ENCODE results near the gene PLXNB2.
"Not testable (repeated sequence)": the region's sequence is repeated elsewhere in the genome, so short reads cannot be mapped to it uniquely, and the experiment has no call there.

Gene PLXNB2, protein sequence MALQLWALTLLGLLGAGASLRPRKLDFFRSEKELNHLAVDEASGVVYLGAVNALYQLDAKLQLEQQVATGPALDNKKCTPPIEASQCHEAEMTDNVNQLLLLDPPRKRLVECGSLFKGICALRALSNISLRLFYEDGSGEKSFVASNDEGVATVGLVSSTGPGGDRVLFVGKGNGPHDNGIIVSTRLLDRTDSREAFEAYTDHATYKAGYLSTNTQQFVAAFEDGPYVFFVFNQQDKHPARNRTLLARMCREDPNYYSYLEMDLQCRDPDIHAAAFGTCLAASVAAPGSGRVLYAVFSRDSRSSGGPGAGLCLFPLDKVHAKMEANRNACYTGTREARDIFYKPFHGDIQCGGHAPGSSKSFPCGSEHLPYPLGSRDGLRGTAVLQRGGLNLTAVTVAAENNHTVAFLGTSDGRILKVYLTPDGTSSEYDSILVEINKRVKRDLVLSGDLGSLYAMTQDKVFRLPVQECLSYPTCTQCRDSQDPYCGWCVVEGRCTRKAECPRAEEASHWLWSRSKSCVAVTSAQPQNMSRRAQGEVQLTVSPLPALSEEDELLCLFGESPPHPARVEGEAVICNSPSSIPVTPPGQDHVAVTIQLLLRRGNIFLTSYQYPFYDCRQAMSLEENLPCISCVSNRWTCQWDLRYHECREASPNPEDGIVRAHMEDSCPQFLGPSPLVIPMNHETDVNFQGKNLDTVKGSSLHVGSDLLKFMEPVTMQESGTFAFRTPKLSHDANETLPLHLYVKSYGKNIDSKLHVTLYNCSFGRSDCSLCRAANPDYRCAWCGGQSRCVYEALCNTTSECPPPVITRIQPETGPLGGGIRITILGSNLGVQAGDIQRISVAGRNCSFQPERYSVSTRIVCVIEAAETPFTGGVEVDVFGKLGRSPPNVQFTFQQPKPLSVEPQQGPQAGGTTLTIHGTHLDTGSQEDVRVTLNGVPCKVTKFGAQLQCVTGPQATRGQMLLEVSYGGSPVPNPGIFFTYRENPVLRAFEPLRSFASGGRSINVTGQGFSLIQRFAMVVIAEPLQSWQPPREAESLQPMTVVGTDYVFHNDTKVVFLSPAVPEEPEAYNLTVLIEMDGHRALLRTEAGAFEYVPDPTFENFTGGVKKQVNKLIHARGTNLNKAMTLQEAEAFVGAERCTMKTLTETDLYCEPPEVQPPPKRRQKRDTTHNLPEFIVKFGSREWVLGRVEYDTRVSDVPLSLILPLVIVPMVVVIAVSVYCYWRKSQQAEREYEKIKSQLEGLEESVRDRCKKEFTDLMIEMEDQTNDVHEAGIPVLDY (N-terminal part only)

DNA sequence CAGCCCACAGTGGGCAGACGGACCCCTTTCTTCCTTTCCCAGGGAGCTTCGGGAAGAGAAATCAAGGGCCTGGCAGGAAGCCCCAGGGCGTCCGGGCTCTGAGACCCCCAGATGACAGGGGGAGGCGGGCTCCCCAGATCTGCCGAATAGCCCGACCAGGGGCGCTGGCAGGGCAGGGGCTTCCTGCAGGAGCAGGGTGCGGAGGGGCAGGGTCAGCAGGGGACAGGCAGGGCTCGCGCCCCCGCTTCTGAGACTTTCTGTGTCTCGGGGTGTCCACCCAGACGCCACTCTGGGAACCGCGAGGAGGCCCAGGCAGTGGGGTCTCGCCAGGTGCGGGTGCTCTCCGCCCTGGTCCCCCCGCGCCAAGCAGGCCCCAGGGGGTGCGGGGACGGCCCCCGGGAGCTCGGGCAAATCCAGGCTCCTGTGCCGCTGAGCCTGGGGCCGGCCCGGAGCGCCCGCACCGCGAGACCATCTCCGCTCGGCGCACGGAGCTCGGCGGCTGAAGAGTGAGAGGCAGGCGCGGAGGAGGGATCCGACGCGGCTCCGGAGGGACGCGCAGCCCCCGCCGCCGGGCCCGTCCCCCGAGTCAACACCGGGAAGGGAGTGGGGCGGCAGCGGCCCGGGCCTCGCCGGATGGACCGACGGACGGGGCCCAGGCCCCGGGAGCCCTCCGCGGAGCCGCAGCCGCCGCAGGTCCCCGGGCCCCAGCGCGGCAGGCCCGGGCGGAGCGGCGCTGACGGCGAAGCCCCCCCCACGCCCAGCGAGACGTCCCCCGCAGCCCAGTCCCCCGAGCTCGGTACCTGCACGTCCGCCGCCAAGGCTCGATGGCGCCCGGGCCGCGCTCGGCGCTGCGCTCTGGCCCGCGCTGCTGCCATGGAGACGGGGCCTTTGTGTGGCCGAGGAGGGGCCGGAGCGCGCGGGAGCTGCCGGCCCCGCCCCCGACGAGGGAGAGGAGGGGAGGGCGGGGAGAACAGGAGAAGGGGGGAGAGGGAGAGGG is at the start of gene PLXNB2:
Gene PLXNB2 (minus strand): TSS at position 894 of the 997 bp plus-strand sequence. CDS start 17,062 bp downstream, outside the sequence.
- DNase-seq (ENCODE audit: low read depth in 3 of 3) = no peak

DNA sequence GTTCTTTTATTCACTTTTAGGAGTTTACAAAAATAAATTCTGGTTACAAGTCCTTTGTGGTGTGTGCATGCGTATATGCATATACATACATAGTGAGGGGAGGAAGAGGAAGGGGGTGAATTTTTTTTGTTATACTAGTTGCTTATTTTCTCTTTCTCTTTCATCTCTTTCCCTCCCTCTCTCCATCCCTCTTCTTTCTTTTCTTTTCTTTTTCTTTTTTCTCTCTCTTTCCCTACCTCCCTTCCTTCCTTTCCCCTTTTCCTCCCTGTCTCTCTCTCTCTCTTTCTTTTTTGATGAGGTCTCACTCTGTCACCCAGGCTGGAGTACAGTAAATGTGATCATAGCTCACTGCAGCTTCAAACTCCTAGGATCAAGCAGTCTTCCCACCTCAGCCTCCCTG is 49.8 kb upstream of the PLXNB2 start:
- no peak for DNase-seq (ENCODE audit: low read depth in 3 of 3)

DNA sequence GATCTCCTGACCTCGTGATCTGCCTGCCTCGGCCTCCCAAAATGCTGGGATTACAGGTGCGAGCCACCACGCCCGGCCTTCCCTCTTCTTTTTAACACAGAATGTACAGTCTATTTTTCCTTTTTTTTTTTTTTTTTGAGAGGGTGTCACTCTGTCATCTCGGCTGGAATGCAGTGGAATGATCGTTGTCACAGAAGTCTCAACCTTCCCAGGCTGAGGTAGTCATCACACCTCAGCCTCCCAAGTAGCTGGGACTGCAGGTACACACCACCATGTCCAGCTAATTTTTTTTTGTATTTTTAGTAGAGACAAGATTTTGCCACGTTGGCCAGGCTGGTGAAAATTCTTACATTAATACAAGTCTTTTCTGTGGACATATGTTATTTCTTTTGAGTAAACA is 48.7 kb upstream of the PLXNB2 start:
- DNase-seq (ENCODE audit: low read depth in 3 of 3) = no peak

DNA sequence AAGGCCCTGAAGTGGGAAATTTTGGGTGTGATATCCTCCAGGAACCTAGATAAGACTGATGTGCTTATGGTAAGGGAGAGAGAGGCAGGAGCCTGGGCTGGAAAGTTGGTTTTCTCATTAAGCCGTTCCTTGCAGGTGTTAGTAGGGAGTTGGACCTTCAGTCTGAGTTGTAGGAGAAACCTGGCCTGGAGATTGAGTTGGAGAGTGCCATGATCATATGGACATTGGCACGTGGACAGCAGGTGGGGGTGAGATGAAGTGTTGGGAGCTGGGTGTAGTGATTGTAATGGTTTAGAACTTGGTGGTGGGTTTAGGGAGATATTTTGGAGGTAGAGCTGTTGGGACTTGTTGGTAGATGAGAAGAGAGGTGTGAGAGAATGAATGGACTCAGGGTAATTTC is 40.6 kb upstream of the PLXNB2 start:
- DNase-seq (ENCODE audit: low read depth in 3 of 3) = no peak

DNA sequence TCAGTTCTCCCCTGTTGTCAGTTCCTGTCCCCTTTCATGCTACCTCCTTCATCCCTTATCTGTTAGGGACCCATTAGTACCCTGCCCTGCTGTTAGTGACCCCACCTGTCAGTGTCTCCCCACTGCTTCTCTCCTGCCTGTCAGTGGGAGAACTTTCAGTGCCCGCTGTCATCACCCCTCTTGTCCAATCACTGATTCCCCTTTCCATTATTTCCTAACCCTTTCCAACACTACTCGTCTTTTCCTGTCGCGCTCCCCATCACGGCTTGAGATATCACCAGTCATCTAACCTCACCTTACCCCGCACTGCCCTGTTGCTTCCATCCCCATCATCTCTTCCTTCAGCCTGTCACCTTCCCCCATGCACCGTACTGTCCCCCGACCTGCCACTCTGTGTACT is 39.7 kb upstream of the PLXNB2 start:
- DNase-seq (ENCODE audit: low read depth in 3 of 3) = no peak

DNA sequence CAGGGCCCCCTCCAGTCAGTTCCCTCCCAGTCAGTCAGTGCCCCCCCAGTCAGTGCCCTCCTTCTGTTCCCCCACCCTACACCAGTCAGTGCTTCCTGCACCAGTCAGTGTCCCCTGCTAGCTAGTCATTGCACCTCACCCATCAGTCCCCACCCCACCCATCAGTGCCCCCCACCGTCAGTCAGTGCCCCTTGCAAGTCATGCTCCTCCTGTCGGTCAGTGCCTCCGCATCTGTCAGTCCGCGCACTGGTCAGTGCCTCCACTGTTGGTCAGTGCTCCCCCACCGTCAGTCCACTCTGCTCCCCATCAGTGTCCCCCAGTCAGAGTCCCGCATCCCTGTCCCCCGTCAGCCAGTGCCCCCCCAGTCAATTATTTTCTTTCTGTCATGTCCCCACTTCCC is 39.0 kb upstream of the PLXNB2 start:
- no peak for DNase-seq (ENCODE audit: low read depth in 3 of 3)

DNA sequence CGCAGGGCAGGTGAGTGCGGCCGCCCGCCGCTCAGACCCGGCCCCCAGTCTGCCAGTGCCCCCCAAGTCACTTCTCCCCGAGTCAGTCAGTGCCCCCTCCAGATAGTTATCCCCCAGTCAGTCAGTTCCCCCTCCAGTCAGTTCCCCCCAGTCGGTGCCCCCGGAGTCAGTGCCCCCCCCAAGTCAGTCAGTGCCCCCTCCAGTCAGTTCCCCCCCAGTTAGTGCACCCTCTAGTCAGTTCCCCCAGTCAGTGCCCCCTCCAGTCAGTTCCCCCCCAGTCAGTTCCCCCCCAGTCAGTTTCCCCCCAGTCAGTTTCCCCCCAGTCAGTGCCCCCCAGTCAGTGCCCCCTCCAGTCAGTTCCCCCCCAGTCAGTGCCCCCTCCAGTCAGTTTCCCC is 36.1 kb upstream of the PLXNB2 start:
- no peak for DNase-seq (ENCODE audit: low read depth in 3 of 3)

DNA sequence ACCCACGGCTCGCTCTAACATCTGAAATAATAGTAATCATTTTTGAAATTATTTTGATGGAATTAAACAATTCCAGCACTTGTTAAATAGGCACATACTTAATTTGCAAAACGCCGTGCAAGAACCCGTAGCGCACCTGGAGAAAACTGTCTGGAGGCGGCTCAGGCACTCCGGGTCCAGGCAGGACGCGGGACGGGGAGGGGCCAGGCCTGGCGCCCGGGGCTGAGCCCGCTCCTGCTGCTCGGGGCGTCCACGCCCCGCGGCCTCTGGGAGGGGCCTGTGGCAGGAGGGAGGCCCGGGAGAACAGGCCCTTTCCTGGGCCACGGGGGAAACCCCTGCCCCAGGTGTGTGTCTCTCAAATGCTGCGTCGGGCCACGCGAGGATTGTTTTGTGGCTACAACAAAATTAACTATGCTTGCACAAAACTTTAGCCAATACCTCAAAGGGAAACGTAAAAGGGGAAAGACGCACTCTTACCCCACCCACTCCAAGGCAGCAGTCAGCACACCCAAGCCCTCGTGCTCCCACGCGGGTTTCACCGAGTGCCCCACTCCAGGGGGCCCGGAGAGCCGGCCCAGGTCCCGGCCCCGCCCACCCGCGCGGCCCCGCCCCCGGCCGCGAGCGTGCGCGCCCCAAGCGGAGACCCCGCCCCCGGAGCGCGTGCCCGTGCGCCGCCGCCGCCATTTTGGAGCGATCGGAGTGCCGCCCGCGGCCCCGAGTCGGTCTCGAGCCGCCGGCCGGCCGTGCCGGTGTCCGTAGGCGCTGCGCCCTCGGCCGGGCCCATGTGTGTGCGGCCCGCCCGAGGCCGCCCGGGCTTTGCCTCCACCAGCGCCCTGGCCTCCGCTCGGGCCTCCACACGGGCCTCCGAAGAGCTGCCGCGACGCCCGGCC is 35.5 kb upstream of the PLXNB2 start, which contains the start of gene PPP6R2:
Gene PPP6R2 (plus strand): TSS at position 677 of the 890 bp plus-strand sequence. CDS start 50,582 bp downstream, outside the sequence.
- DNase-seq (ENCODE audit: low read depth in 3 of 3) = peak; percentile 71 to 91 (median 83)

DNA sequence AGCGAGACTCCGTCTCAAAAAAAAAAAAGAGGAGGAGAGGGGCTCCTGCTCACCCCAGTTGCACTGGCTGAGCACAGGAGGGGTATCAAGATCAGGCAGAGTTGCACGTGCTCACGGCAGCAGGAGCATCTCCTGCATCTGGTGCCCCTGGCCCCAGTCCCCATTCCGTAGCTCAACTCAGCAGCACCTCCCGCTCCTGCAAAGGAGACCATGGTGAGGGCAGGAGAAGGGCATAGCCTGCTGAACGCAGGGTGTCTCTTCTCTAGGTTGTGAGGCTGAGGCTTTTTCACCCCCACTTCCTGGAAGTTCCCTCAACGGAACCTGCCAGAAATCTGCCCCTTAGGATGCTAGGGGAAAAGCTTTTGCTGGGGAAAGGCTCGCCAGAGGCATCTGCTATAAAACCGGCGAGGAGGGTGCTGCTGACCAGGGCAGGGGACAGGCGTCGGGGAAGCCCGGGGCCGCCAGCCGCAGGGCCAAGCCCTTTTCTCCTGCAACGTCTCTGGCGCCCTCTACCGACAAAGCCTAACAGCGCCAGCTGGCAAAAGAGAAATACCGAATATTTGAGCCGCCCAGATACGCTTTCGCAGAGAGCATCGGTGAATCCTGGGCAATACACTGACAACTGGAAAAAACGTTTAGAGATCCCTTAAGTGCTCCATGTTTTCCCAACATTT is 34.7 kb upstream of the PLXNB2 start:
- peak; percentile 77 to 96 (median 85) for DNase-seq (ENCODE audit: low read depth in 3 of 3)

DNA sequence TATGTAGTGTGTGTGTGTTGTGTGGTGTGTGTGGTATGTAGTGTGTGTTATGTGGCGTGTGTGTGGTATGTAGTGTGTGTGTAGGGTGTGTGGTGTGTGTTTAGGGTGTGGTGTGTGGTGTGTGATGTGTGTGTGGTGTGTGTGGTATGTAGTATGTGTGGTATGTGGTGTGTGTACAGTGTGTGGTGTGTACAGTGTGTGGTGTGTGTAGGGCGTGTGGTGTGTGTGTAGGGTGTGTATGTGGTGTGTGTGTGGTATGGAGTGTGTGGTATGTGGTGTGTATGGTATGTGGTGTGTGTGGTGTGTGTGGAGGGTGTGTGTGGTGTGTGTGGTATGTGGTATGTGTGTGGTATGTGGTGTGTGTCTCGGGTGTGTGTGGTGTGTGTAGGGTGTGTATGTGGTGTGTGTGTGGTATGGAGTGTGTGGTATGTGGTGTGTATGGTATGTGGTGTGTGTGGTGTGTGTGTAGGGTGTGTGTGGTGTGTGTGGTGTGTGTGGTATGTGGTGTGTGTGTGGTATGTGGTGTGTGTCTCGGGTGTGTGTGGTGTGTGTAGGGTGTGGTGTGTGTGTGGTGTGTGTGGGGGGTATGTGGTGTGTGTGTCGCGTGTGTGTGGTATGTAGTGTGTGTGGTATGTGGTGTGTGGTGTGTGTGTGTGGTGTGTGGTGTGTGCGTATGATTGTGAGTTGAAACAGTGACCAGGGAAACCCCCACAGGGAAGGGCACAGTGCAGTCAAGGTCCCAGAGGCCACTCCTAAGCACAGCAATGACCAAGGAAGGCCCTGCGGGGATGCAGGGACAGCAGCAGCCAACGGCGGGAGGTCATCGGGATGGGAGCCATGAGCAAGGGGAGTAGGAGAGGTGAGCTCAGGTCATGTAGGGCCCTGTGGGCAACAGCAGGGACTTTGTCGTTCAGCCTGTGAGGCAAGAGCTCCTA is 32.8 kb upstream of the PLXNB2 start:
- DNase-seq (ENCODE audit: low read depth in 3 of 3) = no peak

DNA sequence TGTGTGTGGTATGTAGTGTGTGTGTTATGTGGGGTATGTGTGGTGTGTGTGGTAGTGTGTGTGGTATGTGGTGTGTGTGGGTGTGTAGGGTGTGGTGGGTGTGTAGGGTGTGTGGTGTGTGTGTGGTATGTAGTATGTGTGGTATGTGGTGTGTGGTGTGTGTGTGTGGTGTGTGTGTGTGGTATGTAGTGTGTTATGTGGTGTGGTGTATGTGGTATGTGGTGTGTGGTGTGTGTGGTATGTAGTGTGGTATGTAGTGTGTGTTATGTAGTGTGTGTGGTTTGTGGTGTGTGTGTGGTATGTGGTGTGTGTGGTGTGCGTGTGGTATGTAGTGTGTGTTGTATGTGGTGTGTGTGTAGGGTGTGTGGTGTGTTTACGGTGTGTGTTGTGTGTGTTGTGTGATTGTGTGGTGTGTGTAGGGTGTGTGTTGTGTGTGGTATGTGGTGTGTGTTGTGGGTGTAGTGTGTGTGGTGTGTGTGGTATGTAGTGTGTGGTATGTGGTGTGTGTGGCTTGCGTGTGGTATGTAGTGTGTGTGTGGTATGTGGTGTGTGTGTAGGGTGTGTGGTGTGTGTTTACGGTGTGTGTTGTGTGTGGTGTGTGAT is 31.5 kb upstream of the PLXNB2 start:
- DNase-seq (ENCODE audit: low read depth in 3 of 3) = no peak

DNA sequence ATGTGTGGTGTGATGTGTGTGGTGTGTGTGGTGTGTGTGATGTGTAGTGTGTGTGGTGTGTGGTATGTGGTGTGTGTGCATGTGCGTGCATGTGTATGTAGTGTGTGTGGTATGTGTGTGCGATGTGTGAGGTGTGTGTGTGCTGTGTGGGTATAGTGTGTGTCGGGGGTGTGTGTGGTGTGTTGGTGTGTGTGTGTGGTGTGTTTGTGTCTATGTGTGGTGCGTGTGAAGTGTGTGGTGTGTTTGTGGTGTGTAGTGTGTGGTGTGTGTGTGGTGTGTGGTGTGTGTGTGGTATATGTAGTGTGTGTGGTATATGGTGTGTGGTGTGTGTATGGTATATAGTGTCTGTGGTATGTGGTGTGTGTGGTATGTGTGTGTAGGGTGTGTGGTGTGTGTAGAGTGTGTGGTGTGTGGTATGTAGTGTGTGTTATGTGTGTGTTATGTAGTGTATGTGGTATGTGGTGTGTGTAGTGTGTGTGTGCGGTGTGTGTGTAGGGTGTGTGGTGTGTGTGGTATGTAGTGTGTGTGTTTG is 30.7 kb upstream of the PLXNB2 start:
- DNase-seq (ENCODE audit: low read depth in 3 of 3) = no peak

DNA sequence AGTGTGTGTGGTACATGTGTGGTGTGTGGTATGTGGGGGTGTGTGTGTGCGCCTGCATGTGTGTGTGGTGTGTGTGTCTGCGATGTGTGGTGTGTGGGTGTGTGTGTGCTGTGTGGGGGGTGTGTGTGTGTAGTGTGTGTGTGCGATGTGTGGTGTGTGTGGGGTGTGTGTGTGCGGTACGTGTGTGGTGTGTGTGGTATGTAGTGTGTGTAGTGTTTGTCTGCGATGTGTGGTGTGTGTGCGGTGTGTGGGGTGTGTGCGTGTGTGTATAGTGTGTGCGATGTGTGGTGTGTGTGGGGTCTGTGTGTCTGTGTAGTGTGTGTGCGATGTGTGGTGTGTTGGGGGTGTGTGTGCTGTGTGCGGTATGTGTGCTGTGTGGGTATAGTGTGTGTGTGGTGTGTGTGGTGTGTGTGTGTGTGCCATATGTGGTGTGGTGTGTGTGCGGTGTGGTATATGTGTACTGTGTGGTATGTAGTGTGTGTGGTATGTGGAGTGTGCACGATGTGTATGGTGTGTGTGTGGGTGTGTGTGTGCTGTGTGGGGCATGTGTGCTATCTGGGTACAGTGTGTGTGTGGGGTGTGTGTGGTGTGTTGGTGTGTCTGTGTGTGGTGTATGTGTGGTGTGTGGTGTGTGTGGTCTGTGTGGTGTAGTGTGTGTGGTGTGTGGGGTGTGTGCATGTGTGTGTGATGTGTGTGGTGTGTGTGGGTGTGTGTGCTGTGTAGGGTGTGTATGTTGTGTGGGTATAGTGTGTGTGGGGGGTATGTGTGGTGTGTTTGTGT is 30.0 kb upstream of the PLXNB2 start:
- no peak for DNase-seq (ENCODE audit: low read depth in 3 of 3)

DNA sequence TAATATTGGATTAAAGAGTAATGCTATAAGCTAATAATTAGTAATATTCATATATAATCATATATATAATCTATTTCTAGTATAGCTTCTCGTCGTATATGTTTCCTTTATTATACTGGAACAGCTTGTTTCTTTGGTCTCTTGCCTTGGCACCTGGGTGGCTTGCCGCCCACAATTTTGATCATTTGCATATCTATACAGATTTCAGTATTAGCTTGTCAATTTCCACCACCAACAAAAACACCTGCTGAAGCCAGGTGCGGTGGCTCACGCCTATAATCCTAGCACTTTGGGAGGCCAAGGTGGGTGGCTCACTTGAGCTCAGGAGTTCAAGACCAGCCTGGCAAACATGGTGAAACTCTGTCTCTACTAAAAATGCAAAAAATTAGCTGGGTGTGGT is 27.0 kb upstream of the PLXNB2 start:
- DNase-seq (ENCODE audit: low read depth in 3 of 3) = not testable (repeated sequence)

DNA sequence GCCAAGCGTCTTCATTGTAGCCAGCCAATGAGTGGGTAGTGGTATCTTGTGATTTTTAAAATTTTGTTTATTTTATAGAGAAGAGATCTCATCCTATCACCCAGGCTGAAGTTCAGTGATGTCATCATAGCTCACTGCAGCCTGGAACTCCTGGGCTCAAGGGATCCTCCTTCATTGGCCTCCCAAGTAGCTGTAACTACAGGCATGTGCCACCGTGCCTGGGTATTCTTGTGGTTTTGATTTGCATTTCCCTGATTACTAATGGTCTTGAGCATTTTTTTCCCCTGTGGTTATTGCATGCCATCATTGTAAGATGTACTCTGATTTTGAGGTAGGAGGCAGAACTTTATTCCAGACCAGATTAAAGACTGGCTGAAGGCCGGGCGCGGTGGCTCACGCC is 21.8 kb upstream of the PLXNB2 start:
- no peak for DNase-seq (ENCODE audit: low read depth in 3 of 3)

DNA sequence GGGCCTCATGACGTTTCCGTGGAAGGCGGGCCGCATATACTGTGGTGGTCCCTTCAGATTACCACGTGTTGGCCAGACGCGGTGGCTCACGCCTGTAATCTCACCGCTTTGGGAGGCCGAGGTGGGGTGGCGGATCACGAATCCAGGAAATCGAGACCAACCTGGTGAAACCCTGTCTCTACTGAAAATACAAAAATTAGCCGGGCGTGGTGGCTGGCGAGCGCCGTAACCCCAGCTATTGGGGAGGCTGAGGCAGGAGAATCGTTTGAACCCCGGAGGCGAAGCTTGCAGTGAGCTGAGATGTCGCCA is 20.2 kb upstream of the PLXNB2 start:
- DNase-seq (ENCODE audit: low read depth in 3 of 3) = no peak
